Measurements from ENCODE around the gene C2orf68. TPM values are rescaled to one million over a fixed set of nuclear protein-coding genes. Genes with fewer than 3 reads are reported as not detected.

Gene C2orf68
- total and polyA plus RNA-seq, 2 of the 13 experiments (the other 11 are each of a cell fraction or from before 2014, with no cell fraction given): 47.1 to 77.4 TPM

DNA sequence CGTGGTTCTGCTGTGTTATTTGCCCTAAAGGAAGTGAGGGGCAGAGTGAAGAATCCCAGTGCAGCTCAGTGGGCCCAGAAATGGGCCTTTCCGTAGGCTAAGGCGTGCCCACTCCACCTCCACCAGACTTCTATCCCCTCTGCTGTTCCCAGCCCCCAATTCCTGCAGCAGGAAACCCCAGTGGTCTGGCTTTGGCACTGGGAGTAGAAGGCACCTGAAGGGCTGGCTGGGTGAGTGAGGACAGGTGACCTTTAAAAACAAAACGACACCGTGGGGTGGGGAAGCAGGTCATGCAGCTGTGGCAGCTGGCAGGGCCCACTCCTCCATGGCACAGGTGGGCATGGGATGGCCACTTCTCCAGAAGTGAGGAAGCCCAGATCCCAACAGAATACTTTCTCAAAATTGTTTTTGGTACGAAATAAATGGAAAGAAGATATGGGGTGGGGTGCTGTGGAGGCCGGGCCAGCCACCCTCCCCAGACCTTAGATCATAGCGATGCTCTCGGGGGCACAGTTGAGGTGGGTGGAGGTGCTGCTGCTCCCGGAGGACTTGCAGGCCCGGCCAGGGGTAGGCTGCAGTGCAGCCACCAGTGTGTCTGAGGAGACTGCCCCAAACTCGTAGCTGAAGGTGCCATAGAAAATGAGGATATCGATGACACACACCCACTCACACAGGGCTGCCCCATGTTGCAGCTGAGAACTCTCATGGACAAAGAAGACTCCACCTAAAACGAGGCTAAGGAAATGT lies 13.1 kb downstream of the C2orf68 start (continued):
- peak; percentile 37; the same call in 1 of the 2 replicates for TF ChIP-seq ZBTB39 (CRISPR knock-in tag; IDR thresholded peaks at IDR 0.05)
- TF ChIP-seq MTF2 (CRISPR knock-in tag; IDR thresholded peaks at IDR 0.05; ENCODE audit: borderline replicate concordance): 0 out of 2 replicates have a peak, but pooled peaks have one; percentile 39
- no peak for TF ChIP-seq SIX4 (CRISPR knock-in tag; IDR thresholded peaks at IDR 0.05)
- TF ChIP-seq HDAC1 (CRISPR knock-in tag; IDR thresholded peaks at IDR 0.05): peak; percentile 50; the same call in 1 of the 2 replicates
- no peak for TF ChIP-seq ZNF33A (CRISPR knock-in tag; IDR thresholded peaks at IDR 0.05; ENCODE audit: borderline replicate concordance)
- TF ChIP-seq ZNF143 (CRISPR knock-in tag; IDR thresholded peaks at IDR 0.05): 0 out of 2 replicates have a peak, but pooled peaks have one; percentile 24
- no peak for TF ChIP-seq CBX2 (IDR thresholded peaks at IDR 0.05; ENCODE audit: low read depth, low read length)
- TF ChIP-seq CBX2 (CRISPR knock-in tag; IDR thresholded peaks at IDR 0.05; ENCODE audit: low read depth): no peak

DNA sequence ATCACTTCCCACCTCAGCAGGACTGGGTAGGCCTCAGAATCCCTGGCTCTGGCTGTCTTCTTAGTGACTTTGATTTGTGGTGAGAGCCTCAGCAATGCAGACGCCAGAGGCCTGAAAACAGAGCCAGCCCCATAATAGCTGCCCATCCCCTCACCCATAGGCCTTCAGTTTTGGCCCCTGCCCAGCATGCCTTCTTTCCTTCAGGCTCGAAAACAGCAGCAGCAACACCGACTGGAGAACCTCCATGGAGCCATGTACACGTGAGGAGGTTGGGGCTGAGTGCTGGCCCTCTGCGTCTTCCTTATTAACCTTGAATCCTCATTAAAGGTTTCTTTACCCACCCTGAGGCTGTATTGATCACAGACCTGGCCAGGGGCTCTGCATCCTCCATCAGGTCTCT lies 14.6 kb downstream of the C2orf68 start:
- Histone ChIP-seq H3K4me1 (ENCODE audit: insufficient read depth, low read length) (peaks cover 83% of the 10 kb centered on the region), H3K4me2 (ENCODE audit: low read depth, low read length) (peak overlapping the region; percentile 94), H3K79me2 (ENCODE audit: insufficient read depth, low read length) (peaks cover 40% of the 10 kb centered on the region), H3K27ac (ENCODE audit: extremely low read length, insufficient read depth, low read length) (peak overlapping the region; percentile 80), H3K9me3 (ENCODE audit: low read length) (no peaks in the 10 kb centered on the region), H3K9ac (ENCODE audit: insufficient read depth, low read depth, low read length) (peak overlapping the region; percentile 85), H4K20me1 (ENCODE audit: insufficient read depth, low read length) (0 out of 2 replicates have a peak, but pooled peaks cover 3% of the 10 kb centered on the region), H2AFZ (ENCODE audit: low read length) (no peak overlapping the region), H3K36me3 (replicated peaks in 1 of 2; ENCODE audit: control insufficient read depth in 1 of 2, insufficient read depth in 2 of 2, low read length in 2 of 2) (peaks cover 7 to 38% of the 10 kb centered on the region in 2 experiments), H3K4me3 (replicated peaks in 1 of 3; ENCODE audit: insufficient read depth in 1 of 3, low read depth in 2 of 3, low read length in 3 of 3) (peak overlapping the region in 1 of 3 experiments; percentile 97; a peak in 2 of 6 replicates), H3K27me3 (ENCODE audit: control insufficient read depth in 1 of 2, insufficient read depth in 2 of 2, low read length in 2 of 2) (no peaks in the 10 kb centered on the region; a peak in 1 of 5 replicates)
- FAIRE-seq (no peak), DNase-seq (ENCODE audit: low spot score) (no peak), ATAC-seq (no peak)
- intact Hi-C loops (cut with micrococcal nuclease; ENCODE audit: unreplicated experiment) (loop anchor here (5.0 kb wide), 1 partner anchor 175 kb away; no protein-coding TSS in a partner anchor), in situ Hi-C loops (cut with HindIII; ENCODE audit: extremely low pct_ligation_motif_present, low pct_unique_long_range_greater_than_20kb) (no loop called here)
- CTCF ChIA-PET (ENCODE audit: low intra/inter-chr PET ratio, low total read pairs): no interaction called here
- POLR2A ChIA-PET: interaction anchor here (0.6 to 25.9 kb wide), 11 partner anchors 4 to 272 kb away, joined by 3 to 795 read pairs (median 41); partner anchors contain the start of genes C2orf68, ELMOD3, GGCX and MAT2A
- TSS peak; percentile 50 for BruUV-seq (replicated peaks)
- whole genome bisulfite sequencing (ENCODE audit: low lambda C conversion rate): 89% methylated on average over 5 of the region's 5 CpGs
- TF ChIP-seq RBM22 (optimal IDR thresholded peaks at IDR 0.05; ENCODE audit: low read length): peak; percentile 30
- TF ChIP-seq, protein P1, sequence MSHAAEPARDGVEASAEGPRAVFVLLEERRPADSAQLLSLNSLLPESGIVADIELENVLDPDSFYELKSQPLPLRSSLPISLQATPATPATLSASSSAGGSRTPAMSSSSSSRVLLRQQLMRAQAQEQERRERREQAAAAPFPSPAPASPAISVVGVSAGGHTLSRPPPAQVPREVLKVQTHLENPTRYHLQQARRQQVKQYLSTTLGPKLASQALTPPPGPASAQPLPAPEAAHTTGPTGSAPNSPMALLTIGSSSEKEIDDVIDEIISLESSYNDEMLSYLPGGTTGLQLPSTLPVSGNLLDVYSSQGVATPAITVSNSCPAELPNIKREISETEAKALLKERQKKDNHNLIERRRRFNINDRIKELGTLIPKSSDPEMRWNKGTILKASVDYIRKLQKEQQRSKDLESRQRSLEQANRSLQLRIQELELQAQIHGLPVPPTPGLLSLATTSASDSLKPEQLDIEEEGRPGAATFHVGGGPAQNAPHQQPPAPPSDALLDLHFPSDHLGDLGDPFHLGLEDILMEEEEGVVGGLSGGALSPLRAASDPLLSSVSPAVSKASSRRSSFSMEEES (CRISPR knock-in tag; IDR thresholded peaks at IDR 0.05): no peak
- no peak for TF ChIP-seq ZNF30 (CRISPR knock-in tag; IDR thresholded peaks at IDR 0.05)
- TF ChIP-seq ZNF382 (CRISPR knock-in tag; IDR thresholded peaks at IDR 0.05; ENCODE audit: borderline replicate concordance): no peak
- no peak for TF ChIP-seq ZFP82 (CRISPR knock-in tag; IDR thresholded peaks at IDR 0.05; ENCODE audit: borderline replicate concordance)
- no peak for TF ChIP-seq ZBTB1 (CRISPR knock-in tag; IDR thresholded peaks at IDR 0.05; ENCODE audit: borderline replicate concordance)
- TF ChIP-seq ZNF274 (CRISPR knock-in tag; IDR thresholded peaks at IDR 0.05): no peak
- TF ChIP-seq AGO2 (optimal IDR thresholded peaks at IDR 0.05; ENCODE audit: low read depth, low read length): peak; percentile 49
- TF ChIP-seq MED1 (CRISPR knock-in tag; IDR thresholded peaks at IDR 0.05): no peak
- no peak for TF ChIP-seq GABPA (IDR thresholded peaks at IDR 0.05; ENCODE audit: low read depth, low read length)
- no peak for TF ChIP-seq GABPA (CRISPR knock-in tag; IDR thresholded peaks at IDR 0.05; ENCODE audit: low read depth)
